GM23248 (cell line): Measurements from ENCODE around the gene MMP17. TPM values are rescaled to one million over a fixed set of nuclear protein-coding genes. Genes with fewer than 3 reads are reported as not detected.

Experiments
- DNase-seq: peaks from one replicate; pipeline ENCODE4 v3.0.0-alpha.2; 2015
- H2AFZ ChIP-seq: fragments of 200-600 bp; sonication (generic); 2 replicates; pipeline ENCODE4 v1.6.1; 2016; ENCODE audit warnings: antibody characterized with exemption
- H3F3A ChIP-seq: fragments of 200-600 bp; sonication (generic); 2 replicates; pipeline ENCODE4 v1.6.1; 2016; ENCODE audit warnings: mild to moderate bottlenecking, antibody characterized with exemption, mixed run types; ENCODE audit not compliant: insufficient read depth
- H3K27ac ChIP-seq: fragments of 200-600 bp; sonication (generic); 2 replicates; pipeline ENCODE4 v1.5.1; 2016; ENCODE audit warnings: mild to moderate bottlenecking
- H3K27me3 ChIP-seq: fragments of 200-600 bp; sonication (generic); replicated peaks from 2 replicates; pipeline ENCODE4 v1.6.1; 2016; ENCODE audit warnings: mild to moderate bottlenecking; ENCODE audit not compliant: insufficient read depth
- H3K36me3 ChIP-seq: fragments of 200-600 bp; sonication (generic); 2 replicates; pipeline ENCODE4 v1.6.1; 2016; ENCODE audit warnings: low read depth, mild to moderate bottlenecking
- H3K4me1 ChIP-seq: fragments of 200-600 bp; sonication (generic); 2 replicates; pipeline ENCODE4 v1.6.1; 2016; ENCODE audit warnings: mild to moderate bottlenecking; ENCODE audit not compliant: insufficient read depth
- H3K4me2 ChIP-seq: fragments of 200-600 bp; sonication (generic); one replicate; pipeline ENCODE4 v1.6.1; 2016; ENCODE audit warnings: mild to moderate bottlenecking; ENCODE audit not compliant: unreplicated experiment
- H3K4me3 ChIP-seq: fragments of 200-600 bp; sonication (generic); 2 replicates; pipeline ENCODE4 v1.5.1; 2016; ENCODE audit warnings: mild to moderate bottlenecking
- H3K79me2 ChIP-seq: fragments of 200-600 bp; sonication (generic); 2 replicates; pipeline ENCODE4 v1.6.1; 2016; ENCODE audit warnings: mild to moderate bottlenecking; ENCODE audit not compliant: insufficient read depth
- H3K9ac ChIP-seq: fragments of 200-600 bp; sonication (generic); 2 replicates; pipeline ENCODE4 v1.6.1; 2016; ENCODE audit warnings: mild to moderate bottlenecking
- H3K9me2 ChIP-seq: fragments of 200-600 bp; sonication (generic); 2 replicates; pipeline ENCODE4 v1.6.1; 2016; ENCODE audit warnings: mixed run types, mild to moderate bottlenecking, moderate library complexity; ENCODE audit not compliant: insufficient read depth
- H3K9me3 ChIP-seq: fragments of 200-600 bp; sonication (generic); one replicate; pipeline ENCODE4 v1.6.1; 2017; ENCODE audit warnings: low read depth
- H4K20me1 ChIP-seq: fragments of 200-600 bp; sonication (generic); 2 replicates; pipeline ENCODE4 v1.6.0; 2016; ENCODE audit not compliant: insufficient read depth
- EZH2 ChIP-seq: fragments of 200-600 bp; sonication (generic); IDR thresholded peaks from 2 replicates; pipeline ENCODE4 v1.6.1; 2018; ENCODE audit warnings: antibody characterized with exemption, mild to moderate bottlenecking; ENCODE audit not compliant: insufficient read depth, poor library complexity, severe bottlenecking
- EZH2phosphoT487 ChIP-seq: fragments of 200-600 bp; sonication (generic); IDR thresholded peaks from 2 replicates; pipeline ENCODE4 v1.6.1; 2018; ENCODE audit warnings: antibody characterized with exemption, moderate library complexity, mild to moderate bottlenecking, low read depth; ENCODE audit not compliant: insufficient read depth
- WGBS, 2 experiments: methylation state at CpG; one replicate each; pipeline ENCODE4 v1.1.6; 2015 to 2017; ENCODE audit warnings: low lambda C conversion rate in 2 of 2, low coverage in 1 of 2; ENCODE audit errors: missing lambda C conversion rate in 2 of 2; 5-methylcytosine and 5-hydroxymethylcytosine counted together
- in situ Hi-C: fragments of 300-500 bp; cut with MboI; formaldehyde crosslinking; loops from 2 replicates; pipeline ENCODE4 v1.15.0; 2020
- polyA plus RNA-seq: library from polyadenylated mRNA; unstranded; fragments of >200 nt; fragmentation: Nextera tagmentation; extraction: Ambion mirVana; gene quantifications from 2 replicates; pipeline ENCODE4 v1.2.1, GENCODE V29; 2016
- total RNA-seq: library from RNA; depleted of rRNA; stranded (reverse); fragments of >200 nt; shearing (Covaris generic); gene quantifications from 2 replicates; pipeline ENCODE4 v1.2.3, GENCODE V29; 2014; rRNA removed

The MMP17 gene
- total RNA-seq: 36.5 and 52.1 TPM in 2 replicates
- polyA plus RNA-seq: 10.1 and 13.8 TPM in 2 replicates

DNA sequence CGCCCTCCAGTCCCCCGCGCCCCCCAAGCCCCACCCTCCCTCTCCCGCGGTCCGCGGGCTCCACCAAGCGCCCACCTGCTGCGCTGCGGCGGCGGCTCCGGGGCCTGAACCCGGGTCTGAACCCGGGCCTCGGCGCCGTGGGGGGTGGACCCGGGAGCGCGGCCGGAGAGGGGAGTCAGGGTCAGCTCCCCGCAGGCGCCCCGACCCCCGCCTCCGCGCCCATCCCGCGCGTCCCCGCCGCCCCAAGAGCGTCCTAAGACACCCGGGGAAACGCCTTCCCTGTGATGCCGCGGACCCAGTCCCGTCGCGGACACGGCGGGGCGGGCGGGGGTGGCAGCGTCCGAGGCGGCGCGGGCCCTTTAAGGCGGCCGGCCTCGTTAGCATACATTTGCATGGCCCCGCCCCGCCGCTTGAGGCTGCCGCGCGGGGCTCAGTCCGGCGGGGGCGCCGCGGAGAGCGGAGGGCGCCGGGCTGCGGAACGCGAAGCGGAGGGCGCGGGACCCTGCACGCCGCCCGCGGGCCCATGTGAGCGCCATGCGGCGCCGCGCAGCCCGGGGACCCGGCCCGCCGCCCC is at the start of gene MMP17:
Gene MMP17 (plus strand): TSS at position 433 of the 574 bp plus-strand sequence. CDS start 102 bp downstream, at position 535.
- H3K27ac ChIP-seq: peak within 1 kb of the TSS; percentile 6; the same call in 1 of the 2 replicates
- in situ Hi-C loops: no loop called here
- H3K9me2 ChIP-seq: no peaks in the 10 kb centered on the region
- no peaks in the 10 kb centered on the region for H3K27me3 ChIP-seq
- H4K20me1 ChIP-seq: no peaks in the 10 kb centered on the region
- peaks cover 9% of the 10 kb centered on the region; the same call in 1 of the 2 replicates for H3K4me1 ChIP-seq
- H2AFZ ChIP-seq: peak within 1 kb of the TSS; percentile 64
- no peak for TF ChIP-seq EZH2
- TF ChIP-seq EZH2phosphoT487: no peak
- H3K4me3 ChIP-seq: peak within 1 kb of the TSS; percentile 74
- peaks cover 16% of the 10 kb centered on the region for H3F3A ChIP-seq
- H3K9me3 ChIP-seq: no peaks in the 10 kb centered on the region
- no peaks in the 10 kb centered on the region for H3K36me3 ChIP-seq
- WGBS, 2 experiments: 0 to 2% methylated on average over 10 to 35 of the region's 86 CpGs
- H3K4me2 ChIP-seq: peak within 1 kb of the TSS; percentile 80
- DNase-seq: peak; percentile 94
- peaks cover 21% of the 10 kb centered on the region for H3K79me2 ChIP-seq
- peak within 1 kb of the TSS; percentile 73 for H3K9ac ChIP-seq

DNA sequence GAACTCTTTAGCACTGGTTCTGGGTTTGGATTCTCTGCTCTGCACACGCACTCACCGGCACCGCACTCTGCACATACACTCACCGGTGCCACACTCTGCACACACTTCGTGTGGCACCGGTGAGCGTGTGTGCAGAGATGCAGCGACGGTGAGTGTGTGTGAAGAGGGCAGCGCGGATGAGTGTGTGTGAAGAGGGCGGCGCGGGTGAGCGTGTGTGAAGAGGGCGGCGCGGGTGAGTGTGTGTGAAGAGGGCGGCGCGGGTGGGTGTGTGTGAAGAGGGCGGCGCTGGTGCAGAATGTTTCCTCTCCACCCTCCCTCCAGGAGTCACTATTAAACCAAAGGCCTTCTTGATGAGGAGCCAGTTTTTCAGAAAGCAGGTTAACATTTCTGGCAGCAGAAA is 49.2 kb upstream of the MMP17 start:
- H4K20me1 ChIP-seq: no peaks in the 10 kb centered on the region

DNA sequence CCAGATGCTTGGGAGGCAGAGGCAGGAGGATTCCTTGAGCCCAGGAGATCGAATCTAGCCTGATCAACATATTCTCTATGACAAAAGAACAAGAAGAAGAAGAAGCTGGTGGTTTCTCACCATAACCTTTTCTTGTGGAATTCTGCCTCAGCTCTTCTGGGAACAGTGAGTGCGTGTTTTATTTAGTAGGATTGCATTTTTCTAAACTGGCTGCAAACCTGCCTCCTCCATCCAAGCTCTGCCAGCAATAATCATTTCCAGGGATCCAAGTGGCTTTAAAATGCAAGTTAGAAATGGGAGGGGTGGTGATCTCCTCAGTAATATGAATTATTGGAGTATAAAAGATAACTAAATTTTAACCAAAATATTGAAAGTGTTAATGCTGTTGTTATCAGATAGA is 46.1 kb upstream of the MMP17 start:
- Histone ChIP-seq H3F3A (peaks cover 42% of the 10 kb centered on the region), H3K9me2 (no peaks in the 10 kb centered on the region), H3K4me2 (no peak overlapping the region), H2AFZ (no peak overlapping the region), H3K4me3 (no peak overlapping the region), H4K20me1 (no peaks in the 10 kb centered on the region), H3K79me2 (peaks cover 14% of the 10 kb centered on the region), H3K9me3 (no peaks in the 10 kb centered on the region), H3K27ac (peak overlapping the region; percentile 98), H3K27me3 (no peaks in the 10 kb centered on the region), H3K36me3 (peaks cover 6% of the 10 kb centered on the region; the same call in 1 of the 2 replicates), H3K4me1 (peaks cover 45% of the 10 kb centered on the region), H3K9ac (peak overlapping the region; percentile 23)
- in situ Hi-C loops: no loop called here
- peak; percentile 22 for DNase-seq
- 14 to 23% methylated on average over 2 of the region's 2 CpGs for WGBS, 2 experiments
- TF ChIP-seq EZH2 (no peak), EZH2phosphoT487 (no peak)

More for the DNA sequence above, 49.2 kb upstream of the MMP17 start:
- no peak overlapping the region for H3K4me2 ChIP-seq
- no peak for DNase-seq
- H3K79me2 ChIP-seq: peaks cover 30% of the 10 kb centered on the region
- no peaks in the 10 kb centered on the region for H3K27me3 ChIP-seq
- H3K9me3 ChIP-seq: no peaks in the 10 kb centered on the region
- no peak overlapping the region for H3K9ac ChIP-seq
- H3K4me3 ChIP-seq: no peak overlapping the region
- H3F3A ChIP-seq: peaks cover 23% of the 10 kb centered on the region
- in situ Hi-C loops: no loop called here
- no peak overlapping the region for H2AFZ ChIP-seq
- peaks cover 24% of the 10 kb centered on the region for H3K4me1 ChIP-seq
- peaks cover 6% of the 10 kb centered on the region; the same call in 1 of the 2 replicates for H3K36me3 ChIP-seq
- TF ChIP-seq EZH2phosphoT487 (no peak), EZH2 (no peak)
- no peaks in the 10 kb centered on the region for H3K9me2 ChIP-seq
- no peak overlapping the region for H3K27ac ChIP-seq
- WGBS, 2 experiments: 99% methylated on average over 23 of the region's 23 CpGs

DNA sequence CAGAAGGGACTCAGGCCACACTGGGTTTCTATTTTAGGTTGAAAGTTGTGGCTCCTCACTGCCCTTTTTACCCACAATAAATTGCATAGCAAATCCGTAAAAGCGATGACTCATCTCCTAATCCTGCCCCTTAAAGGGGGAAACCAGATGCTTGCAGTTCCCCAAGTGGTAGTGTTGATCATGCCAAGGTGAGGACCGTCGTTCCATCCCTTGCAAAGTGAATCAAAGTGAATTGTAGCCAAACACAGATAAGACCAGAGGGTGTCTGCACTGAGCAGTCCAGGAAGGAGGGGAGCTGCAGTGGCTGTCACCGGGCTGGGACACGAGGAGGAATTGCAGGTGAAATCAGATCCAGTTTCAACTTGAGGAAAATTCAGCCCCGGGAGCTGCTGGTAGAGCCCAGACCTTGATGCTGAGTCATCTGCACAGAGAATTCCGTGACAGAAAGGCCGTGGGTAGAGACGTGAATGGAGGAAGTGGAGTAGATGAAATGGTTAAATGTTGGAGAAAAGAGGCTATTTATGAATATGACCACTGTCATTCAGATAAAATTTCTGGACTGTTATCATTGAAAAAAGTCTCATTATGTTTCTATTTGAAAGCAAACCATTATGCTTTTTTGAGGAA is 44.2 kb upstream of the MMP17 start:
- in situ Hi-C loops: no loop called here
- WGBS, 2 experiments: 2% methylated on average over 10 of the region's 10 CpGs
- peak; percentile 96 for DNase-seq
- H3F3A ChIP-seq: peaks cover 42% of the 10 kb centered on the region
- H3K79me2 ChIP-seq: no peaks in the 10 kb centered on the region
- peak overlapping the region; percentile 83 for H3K4me2 ChIP-seq
- peak overlapping the region; percentile 84 for H3K9ac ChIP-seq
- H2AFZ ChIP-seq: peak overlapping the region; percentile 10; the same call in 1 of the 2 replicates
- H3K4me3 ChIP-seq: peak overlapping the region; percentile 61
- no peaks in the 10 kb centered on the region for H3K27me3 ChIP-seq
- no peaks in the 10 kb centered on the region for H4K20me1 ChIP-seq
- H3K4me1 ChIP-seq: peaks cover 45% of the 10 kb centered on the region
- no peaks in the 10 kb centered on the region for H3K9me2 ChIP-seq
- H3K9me3 ChIP-seq: no peaks in the 10 kb centered on the region
- H3K36me3 ChIP-seq: no peaks in the 10 kb centered on the region; the same call in 1 of the 2 replicates
- peak overlapping the region; percentile 98 for H3K27ac ChIP-seq
- TF ChIP-seq EZH2phosphoT487 (no peak), EZH2 (no peak)
